Vagina (tissue), 2 donors: ENCODE results near the gene CXXC4.

Experiments
- POLR2A ChIP-seq, 2 donors: fragments of 450-650 bp; IDR thresholded peaks; one replicate each; pipeline ENCODE4 v1.6.1; 2017; ENCODE audit warnings: antibody characterized with exemption in 2 of 2, mild to moderate bottlenecking in 2 of 2, moderate library complexity in 2 of 2
- TF ChIP-seq, protein P1 (sequence below), 3 experiments: fragments of 450-650 bp in 2 of 3; fragments of 200-600 bp in 1 of 3; sonication (generic) in 1 of 3; IDR thresholded peaks; one replicate each; pipeline ENCODE4 v1.5.1; 2017 to 2019; ENCODE audit warnings: antibody characterized with exemption in 3 of 3, mild to moderate bottlenecking in 2 of 3, moderate library complexity in 2 of 3

DNA sequence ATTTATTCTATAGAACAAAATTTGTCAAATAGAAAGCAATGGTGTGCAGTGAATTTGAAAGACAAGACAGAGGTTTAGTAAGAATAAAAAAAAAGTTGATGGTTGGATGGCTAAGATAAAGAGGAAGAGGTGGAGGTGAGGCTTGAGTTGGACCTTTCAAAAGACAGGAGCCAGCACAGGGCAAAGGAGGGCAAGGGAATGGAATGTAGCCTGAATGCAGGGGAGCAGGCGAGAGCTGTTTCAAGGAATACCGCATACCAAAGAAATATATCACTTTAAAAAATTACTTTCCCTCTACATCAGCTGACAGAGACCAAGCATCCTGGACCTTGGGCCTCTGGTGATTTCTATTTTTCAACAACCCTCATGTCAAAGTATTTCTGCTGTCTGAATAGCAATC is 38.0 kb upstream of the CXXC4 start:
- TF ChIP-seq, protein P1, sequence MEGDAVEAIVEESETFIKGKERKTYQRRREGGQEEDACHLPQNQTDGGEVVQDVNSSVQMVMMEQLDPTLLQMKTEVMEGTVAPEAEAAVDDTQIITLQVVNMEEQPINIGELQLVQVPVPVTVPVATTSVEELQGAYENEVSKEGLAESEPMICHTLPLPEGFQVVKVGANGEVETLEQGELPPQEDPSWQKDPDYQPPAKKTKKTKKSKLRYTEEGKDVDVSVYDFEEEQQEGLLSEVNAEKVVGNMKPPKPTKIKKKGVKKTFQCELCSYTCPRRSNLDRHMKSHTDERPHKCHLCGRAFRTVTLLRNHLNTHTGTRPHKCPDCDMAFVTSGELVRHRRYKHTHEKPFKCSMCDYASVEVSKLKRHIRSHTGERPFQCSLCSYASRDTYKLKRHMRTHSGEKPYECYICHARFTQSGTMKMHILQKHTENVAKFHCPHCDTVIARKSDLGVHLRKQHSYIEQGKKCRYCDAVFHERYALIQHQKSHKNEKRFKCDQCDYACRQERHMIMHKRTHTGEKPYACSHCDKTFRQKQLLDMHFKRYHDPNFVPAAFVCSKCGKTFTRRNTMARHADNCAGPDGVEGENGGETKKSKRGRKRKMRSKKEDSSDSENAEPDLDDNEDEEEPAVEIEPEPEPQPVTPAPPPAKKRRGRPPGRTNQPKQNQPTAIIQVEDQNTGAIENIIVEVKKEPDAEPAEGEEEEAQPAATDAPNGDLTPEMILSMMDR (IDR thresholded peaks at IDR 0.05), result no peak
- no peak for TF ChIP-seq POLR2A (IDR thresholded peaks at IDR 0.05)
